HT-29 (cell line): ENCODE results near the gene TEF. TPM values are rescaled to one million over a fixed set of nuclear protein-coding genes. Genes with fewer than 3 reads are reported as not detected.

Experiments
- DNase-seq: peaks from one replicate; pipeline ENCODE4 v3.0.0-alpha.2; 2015; ENCODE audit warnings: low spot score
- total RNA-seq: library from RNA; depleted of rRNA; stranded (reverse); fragments of >200 nt; shearing (Covaris generic); gene quantifications from 2 replicates; pipeline ENCODE4 v1.2.3, GENCODE V29; 2014

The TEF gene
- total RNA-seq, 1 experiment from 2014 or later = 10.7 TPM

DNA sequence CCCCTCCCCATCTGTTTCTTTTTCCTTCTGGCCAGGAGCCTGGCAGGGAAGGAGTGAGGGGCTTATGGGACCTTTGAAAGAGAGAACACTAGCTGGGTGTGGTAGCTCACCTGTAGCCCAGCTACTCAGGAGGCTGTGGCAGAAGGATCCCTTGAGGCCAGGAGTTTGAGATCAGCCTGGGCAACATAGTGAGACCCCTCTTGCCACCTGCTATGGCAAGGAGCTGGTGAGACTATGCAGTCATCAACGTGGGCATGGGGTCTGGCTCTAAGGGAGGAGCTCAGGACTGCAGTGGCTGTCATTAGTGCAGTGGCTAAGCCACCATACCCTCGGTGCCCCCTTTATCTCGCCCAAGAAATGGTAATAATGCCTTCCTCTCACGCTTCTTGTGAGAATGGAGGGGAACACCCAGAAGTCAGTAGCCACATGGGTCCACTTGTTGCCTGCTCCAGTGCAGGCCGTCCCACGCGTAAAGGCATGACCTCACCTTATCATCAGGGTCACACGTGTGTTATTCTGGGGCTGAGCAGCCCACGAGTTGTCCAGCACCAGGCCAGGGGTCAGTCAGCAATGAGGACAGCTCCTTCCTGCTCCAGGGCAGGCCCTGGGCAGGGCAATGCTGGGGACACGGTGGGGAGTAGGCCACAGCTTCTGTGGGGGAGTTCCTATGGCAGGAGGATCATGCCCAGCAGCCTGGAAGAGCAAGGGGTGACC, 27.7 kb upstream of the TEF start:
- no peak for DNase-seq

DNA sequence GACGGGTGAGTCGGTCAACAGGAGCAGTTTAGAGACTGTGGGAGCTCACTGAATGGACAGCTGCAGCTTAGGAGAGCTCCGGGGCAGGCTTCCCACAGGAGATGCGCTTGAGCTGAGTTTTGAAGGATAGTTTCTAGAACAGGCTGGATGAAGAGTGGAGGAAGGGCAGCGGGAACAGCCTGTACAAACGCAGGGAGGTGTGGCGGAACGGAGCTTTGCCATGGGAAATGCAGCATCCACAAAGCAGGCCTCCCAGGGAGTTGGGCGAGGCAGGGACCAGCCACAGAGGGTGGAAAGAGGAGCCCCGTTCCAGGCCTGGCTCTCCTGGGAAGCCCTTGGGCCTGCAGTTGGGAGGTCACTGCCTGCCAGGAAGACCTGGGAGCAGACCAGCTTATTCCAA, 26.8 kb upstream of the TEF start:
- no peak for DNase-seq

DNA sequence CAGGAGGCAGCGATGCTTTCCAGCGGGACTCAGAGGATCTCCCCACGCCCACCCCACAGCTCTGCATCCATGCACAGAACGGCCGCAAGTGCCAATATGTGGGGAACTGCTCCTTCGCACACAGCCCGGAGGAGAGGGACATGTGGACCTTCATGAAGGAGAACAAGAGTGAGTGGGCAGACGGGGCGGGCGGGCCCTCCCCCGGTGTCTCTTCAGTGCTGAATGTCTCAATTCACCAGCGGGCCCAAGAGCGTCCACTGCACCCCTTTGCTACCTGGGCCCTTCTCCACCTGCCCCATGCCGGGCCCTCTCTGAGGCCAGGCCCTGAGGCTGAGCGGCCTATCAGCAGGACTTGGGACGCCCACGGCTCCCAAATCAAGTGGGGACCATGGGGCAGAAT, 25.8 kb upstream of the TEF start:
- DNase-seq = no peak

DNA sequence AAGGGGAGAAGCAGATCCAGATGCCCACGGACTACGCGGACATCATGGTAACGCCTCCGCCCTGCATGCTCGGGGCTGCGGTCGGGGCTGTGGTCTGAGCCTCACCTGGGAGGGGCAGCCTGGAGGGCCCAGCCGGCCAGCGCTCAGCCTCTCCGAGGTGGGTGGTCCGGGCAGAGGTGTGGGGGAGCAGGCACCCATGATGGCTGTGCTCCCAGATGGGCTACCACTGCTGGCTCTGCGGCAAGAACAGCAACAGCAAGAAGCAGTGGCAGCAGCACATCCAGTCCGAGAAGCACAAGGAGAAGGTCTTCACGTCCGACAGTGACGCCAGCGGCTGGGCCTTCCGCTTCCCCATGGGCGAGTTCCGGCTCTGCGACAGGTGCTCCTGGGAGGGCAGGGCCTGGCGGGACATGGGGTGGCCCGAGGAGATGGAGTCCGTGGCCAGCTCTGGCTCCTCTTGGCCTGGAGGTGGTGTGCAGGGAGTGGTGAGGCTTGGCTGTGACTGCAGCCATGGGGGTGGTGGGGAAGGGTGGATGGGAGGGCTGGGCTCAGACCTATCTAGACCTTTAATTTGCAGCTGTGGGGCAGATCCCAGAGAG, 25.2 kb upstream of the TEF start:
- DNase-seq = no peak

DNA sequence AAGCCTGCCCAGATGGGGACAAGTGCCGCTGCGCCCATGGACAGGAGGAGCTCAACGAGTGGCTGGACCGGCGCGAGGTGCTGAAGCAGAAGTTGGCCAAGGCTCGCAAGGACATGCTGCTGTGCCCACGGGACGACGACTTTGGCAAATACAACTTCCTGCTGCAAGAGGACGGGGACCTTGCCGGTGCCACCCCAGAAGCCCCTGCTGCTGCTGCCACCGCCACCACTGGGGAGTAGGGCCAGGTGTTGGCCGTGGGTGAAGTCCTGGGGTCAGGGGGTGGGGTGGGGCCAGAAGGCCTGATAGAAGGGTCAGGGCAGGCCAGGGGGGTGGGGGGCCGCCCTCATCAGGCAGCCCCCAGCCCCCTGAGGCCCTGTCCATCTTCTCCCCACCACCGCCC, 24.6 kb upstream of the TEF start:
- no peak for DNase-seq

DNA sequence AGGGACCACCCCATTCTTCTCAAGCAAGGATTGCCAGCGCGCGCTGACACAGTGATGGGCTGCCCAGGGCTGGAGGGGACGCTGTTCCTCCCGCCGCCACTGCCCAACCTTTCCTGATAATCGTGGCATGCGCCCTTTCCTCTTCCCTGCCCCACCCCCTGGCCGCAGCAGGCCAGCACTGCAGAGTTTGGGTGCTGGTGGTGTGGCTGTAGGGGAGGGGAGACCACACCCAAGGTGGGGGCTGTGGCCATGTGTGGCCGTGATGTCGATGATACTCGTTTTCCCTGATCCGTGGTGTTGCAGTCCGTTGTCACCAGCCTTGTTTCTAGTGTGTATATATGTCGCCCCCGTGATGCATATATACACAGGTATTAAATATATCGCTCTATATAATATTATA, 22.8 kb upstream of the TEF start:
- DNase-seq = no peak

DNA sequence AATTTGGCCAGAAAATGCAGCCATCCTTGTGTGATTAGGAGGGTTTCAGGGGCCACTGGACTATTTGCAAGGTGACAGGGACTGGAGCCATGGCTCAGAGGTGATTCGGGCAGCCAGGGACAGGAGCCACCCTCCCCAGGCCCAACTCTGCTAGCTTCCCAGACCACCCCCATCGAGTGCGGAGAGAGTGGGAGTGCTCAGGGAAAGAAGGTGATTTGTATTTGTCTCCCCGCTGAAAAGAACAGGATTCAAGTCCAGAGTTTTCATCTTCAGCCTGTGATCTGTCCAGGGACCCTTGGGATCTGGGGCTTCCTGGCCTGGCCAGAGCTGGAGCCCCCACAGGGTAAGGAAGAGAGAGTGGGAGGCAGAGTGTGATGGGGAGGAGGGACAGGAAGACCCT, 22.4 kb upstream of the TEF start:
- no peak for DNase-seq

DNA sequence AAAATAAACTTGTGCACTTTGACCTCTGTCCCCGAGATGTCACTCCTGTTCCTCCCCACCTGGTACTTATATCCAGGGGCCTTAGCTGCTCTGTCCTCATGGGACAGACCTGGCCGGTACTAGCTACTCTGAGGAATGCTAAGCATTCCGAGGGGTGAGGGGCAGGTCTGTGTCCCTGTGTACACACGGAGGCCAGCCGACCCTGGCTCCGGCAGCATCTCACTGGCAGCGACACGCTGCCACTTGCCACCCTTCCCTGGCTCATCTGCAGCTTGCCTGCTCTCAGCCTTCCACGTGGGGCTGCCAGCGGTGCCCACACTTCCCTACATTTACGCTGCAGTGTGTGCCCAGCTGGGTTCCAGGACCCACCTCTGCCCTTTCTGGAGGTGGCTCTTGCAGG, 21.6 kb upstream of the TEF start:
- DNase-seq = no peak

DNA sequence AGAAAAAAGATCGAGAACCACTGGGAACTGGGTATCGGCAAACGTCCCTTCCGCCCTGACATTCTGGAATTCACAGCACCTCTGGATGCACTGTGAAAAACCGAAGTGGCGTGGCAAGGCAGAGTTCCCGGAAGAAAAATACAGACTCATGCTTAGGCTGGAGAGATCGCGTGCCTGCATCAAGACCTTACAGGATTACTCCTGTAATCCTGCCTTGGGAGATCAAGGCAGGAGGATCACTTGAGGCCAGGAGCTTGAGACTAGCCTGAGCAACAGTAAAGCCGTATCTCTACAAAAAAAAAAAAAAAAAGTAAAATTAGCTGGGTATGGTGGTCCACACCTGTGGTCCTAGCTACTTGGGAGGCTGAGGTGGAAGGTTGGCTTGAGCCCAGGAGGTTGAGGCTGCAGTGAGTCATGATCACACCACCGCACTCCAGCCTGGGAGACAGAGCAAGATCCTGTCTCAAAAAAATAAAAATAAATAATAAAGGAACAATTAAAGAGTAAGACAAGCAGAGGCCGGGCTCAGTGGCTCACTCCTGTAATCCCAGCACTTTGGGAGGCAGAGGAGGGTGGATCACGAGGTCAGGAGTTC, 19.9 kb upstream of the TEF start:
- DNase-seq = no peak

DNA sequence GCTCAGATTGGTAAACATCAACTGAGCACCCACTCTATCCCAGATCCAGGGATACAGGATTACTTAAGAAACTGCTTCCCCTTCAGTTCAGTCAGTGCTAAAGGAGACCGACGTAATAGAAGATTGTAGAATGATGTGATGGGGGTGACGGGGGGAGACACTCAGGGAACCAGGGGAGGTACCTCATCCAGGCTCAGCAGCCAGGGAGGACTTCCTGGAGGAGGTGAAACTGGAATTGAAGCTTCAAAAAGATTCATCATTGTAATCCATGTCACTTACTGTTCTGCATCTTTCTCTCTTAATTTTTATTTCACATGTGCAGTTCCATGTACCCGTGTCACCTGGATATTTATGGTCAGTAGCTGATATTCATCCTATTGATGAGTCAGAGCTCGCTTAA, 19.1 kb upstream of the TEF start:
- no peak for DNase-seq

DNA sequence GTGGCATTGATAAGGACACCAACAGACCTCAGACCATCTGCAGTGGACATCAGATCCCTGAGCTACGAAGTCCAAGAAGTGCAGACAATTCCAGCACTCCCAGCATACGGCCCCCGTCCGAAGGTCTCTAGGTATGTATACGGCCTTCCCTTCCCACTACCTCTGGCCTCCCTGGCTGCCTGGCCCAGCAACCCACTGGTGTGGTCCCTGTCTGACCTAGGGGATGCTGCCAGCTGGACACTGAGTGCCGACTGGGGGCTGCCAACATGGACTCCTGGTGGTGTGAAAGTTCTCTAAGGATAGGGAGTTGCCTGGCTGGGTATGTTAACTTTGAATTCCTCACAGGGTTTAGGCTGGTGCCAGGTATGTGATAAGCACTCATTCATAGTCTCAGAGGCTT, 17.5 kb upstream of the TEF start:
- no peak for DNase-seq

DNA sequence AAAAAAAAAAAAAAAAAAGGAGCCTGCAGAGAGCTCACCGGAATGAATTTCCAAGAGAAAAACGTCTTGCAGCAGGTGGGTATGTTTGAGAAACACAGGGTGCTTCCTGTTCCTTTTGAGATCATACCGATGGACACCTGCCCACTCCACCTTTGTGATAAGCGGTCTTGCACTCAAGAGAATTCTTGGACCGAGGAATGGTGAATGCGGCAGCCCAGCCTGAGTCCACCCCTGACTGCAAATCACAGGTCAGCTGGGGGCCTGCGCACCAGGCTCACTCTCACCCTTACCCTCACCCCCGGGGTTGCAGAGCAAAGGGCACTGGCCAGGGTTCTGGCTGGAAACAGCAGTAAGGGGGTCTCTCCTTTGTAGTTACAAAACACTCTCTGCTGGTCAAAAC, 16.8 kb upstream of the TEF start:
- no peak for DNase-seq

DNA sequence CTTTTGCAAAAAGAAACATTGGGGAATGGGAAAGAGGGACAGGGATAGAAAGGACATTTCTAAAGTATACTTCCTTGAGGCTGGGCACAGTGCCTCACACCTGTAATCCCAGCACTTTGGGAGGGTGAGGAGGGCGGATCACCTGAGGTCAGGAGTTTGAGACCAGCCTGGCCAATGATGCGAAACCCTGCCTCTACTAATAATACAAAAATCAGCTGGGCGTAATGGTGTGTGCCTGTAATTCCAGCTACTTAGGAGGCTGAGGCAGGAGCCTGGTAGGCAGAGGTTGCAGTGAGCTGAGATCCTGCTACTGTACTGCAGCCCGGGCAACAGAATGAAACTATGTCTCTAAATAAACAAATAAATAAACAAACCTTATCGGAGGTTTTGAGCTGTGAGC, 16.3 kb upstream of the TEF start:
- DNase-seq = no peak

DNA sequence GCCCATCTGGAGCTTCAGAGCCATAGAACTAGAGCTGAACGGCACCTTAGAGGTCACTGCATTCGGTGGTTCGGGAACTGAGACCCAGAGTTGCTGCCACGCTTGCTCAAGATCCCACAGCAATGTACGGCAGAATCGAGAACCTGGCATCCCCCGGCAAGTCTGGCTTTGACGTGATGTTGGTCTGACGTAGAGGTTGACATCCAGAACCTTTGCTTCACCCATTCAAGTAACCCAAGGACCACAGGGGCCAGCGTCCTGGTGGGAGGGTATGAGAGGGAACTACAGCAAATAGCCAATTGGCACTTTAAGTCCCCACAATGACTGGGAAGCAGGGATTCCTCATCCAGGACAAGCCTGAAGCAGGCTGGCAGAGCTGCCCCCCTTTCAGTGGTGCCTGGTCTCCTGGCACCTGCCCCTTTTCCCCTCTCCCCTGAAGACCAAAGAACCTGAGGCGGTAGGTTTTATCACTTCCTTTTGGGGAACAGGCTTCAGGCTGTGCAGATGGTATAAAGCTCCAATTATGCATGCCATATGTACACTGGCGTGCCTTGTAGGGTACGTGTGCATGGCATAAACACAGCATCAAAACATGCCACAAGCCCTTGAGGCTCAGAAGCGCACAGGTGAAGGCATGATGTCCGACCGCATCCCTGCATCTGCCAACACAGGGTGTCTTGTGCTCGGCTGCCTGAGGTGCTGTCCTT, 15.3 kb upstream of the TEF start:
- no peak for DNase-seq

DNA sequence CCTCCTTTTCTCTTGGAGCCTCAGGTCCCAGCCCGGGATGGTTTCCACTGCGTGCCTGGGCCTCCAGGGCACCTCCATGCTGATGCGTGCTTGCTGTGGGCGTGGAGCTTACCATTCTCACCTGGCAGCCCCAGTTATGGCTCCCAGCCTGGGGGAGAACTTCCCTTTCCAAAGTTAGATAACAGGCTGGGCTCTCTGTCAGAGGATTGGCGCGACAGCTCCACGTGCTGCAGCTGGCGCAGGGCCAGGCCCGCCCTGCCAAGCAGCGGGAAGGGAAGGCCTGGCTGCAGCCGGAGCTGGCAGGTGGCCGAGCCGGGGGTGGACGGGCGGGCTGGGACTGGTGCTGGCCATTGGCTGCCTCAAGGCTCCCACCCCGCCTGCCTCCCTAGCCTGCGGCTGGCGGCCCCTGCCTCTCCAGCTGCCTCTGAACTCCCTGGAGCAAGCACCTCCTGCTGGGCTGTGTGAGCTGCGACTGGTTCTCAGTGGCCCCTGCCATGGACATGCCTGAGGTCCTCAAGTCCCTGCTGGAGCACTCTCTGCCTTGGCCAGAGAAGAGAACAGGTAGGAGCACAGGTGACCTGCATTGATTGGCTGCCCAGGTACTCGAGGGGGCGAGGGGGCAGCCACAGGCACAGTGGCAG, 14.6 kb upstream of the TEF start:
- DNase-seq = peak; percentile 89

DNA sequence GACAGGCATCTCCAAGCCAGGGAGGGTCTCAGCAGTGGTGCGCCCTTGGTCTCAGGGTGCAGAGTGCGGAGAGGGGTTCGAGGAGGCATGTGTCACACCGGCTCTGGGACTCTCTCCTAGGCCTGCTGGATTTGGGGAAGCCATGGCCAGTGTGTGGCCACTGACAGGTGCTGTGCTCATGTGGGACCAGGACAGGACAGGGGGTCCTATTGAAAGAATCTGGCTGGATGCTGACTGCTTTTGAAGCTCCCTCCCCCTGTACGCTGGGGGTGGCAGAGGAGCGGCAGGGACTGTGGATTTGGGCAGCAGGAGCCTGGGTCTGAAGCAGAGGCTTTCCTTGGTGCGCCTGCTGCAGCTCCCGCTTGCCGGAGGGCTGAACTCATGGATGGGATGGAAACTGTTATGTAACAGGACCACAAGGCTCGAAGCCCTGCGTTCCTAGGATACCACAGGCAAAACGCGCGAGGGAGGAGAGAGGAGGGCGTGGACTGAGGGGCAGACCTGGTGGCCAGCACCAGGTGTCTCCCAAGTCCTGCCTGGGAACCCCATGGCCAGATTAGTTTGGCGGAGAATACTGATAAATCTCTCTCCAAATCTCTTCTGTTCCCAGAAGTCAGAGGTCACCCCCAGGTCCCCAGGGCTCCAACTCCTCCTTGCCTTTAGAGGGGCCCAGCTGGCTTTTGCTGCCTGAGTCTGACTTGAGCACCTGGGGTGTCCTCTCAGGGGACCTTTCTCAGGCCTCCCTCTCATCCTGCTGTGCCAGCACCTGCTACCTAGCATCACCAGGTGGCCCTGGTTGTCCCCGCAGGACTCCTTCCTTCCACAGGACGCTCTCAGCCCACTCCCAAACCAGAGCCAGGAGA, 13.8 kb upstream of the TEF start:
- DNase-seq = no peak

DNA sequence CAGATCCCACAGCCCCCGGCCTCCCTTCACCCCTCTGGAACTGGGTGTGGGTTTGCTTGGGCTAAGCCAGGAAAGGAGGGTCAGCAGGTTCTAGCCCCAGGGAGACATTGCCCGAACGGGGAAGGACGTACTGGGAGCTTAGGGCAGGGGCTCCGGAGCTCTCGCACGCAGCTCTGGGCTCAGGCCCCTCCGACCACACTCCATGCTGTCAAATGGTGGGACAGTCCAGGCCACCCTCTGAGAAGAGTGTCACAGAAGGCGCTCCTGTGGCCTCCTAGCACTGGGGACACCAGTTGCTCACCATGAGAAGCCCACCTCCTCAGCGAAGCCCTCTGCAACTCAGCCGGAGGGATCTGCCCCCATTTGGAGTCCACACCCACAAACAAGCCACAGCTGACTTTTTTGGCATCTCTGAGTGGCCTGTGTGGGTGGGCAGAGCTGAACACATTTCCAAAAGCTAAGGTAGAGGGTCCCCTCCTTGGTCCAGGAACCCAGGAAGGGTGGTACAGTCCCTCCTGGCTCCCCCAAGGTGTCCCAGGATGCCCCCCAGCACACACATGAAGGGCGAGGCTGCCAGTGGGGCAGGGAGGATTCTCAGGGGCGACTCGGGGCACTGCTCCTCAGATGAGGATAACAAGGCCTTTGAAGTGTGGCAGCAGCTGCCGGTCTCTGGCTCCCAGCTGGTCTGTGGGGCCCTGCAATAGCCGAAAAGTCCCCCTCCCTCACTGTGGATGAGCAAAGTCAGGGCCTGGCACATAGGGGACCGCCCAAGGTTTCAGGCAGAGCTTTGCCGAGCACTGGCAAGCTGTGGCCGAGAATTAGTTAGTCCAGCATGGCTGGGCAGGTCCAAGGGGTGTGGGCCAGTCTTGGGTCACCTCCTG, 13.0 kb upstream of the TEF start:
- no peak for DNase-seq

DNA sequence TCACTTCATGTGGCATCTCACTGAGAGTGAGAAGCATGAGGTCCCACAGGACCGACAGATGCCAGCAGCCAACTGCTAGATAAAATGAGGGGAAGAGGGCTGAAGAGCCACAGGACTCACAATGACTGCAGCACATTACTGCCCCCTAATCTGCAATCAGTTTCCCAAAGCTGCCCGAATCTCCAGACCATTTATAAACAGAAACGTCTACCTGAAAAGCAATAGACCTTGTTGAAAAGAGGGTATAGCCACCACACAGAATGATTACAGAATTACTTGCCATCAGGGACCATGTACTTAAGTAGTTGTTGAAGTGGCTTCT, 12.4 kb upstream of the TEF start:
- DNase-seq = no peak

DNA sequence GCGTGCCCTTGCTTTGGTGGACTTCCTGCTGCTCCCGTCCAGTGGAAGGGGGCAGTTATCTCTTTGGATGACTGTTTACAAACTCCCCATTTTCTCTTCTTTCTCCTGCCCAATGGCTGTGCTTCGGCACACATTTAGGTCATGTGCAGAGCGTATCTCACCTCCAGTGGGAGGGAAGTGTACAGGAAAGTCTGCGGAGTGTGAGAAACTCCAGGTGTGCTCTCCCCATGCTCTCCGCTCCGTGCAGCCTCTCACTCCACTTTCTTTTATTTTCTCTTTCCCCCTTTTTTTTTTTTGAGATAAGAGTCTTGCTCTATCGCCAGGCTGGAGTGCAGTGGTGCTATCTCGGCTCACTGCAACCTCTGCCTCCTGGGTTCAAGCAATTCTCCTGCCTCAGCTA, 11.9 kb upstream of the TEF start:
- DNase-seq = no peak

DNA sequence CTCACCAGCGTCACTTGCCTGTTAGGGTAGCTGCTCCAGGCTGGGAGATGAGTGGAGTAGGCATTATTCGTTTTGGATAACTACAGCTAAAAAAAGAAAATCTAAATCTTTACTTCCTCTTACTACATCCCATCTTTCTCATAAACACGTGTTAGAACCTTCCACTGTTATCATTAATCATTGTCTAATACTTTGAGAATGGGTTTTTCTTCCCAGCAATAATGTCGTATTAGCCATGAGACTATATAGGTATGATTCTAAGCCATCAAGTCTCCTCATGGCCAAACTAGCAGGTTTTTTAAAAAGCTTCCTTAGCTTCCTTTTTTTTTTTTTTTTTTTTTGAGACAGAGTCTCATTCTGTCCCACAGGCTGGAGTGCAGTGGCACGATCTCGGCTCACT, 3.9 kb upstream of the TEF start:
- DNase-seq = no peak

DNA sequence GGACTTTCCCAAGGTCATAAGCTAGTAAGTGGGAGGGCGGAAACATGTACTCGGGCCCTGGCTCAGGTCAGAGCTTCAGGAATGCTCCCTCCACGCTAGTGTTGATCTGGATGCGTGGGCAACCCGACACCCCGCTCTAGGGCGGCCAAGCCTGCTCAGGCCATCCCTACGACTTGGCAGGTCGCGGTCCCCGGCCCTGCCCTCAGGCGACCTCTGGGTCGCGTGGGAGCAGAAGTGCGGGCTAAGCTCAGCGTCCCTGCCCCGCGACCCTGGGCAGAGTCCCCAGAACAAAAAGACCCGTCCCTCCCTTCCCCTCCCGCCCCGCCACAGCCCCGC, 781 bp upstream of the TEF start:
- peak; percentile 62 for DNase-seq
